ENCODE data around the gene ANKRD13C.
A peak's percentile ranks its signal among the peaks of the same experiment; 100 is the strongest.
"Not testable (repeated sequence)": the region's sequence is repeated elsewhere in the genome, so short reads cannot be mapped to it uniquely, and the experiment has no call there.

ANKRD13C gene

GRCh38 chr1:70354332-70355110 lies at the start of gene ANKRD13C:
Gene ANKRD13C (minus strand): TSS chr1:70354722. CDS start chr1:70354408, 314 bp downstream.
- DNase-seq: peak; percentile 86 to 99 (median 92)

GRCh38 chr1:70403759-70404158 lies 49.2 kb upstream of the ANKRD13C start:
- DNase-seq: no peak

GRCh38 chr1:70401974-70402373 lies 47.5 kb upstream of the ANKRD13C start:
- DNase-seq: no peak

- no peak for DNase-seq
Measured at GRCh38 chr1:70400335-70400734, 45.8 kb upstream of the ANKRD13C start.

- no peak for DNase-seq
Measured at GRCh38 chr1:70397013-70397412, 42.5 kb upstream of the ANKRD13C start.

GRCh38 chr1:70396607-70397006 lies 42.1 kb upstream of the ANKRD13C start:
- DNase-seq: no peak

- no peak for DNase-seq
Measured at GRCh38 chr1:70392626-70393025, 38.1 kb upstream of the ANKRD13C start.

GRCh38 chr1:70387507-70387906 lies 33.0 kb upstream of the ANKRD13C start:
- DNase-seq: no peak

GRCh38 chr1:70386121-70386520 lies 31.6 kb upstream of the ANKRD13C start:
- DNase-seq: no peak

- DNase-seq: no peak
Measured at GRCh38 chr1:70385477-70385876, 31.0 kb upstream of the ANKRD13C start.

GRCh38 chr1:70384542-70384941 lies 30.0 kb upstream of the ANKRD13C start:
- DNase-seq: no peak

GRCh38 chr1:70383483-70383882 lies 29.0 kb upstream of the ANKRD13C start:
- no peak for DNase-seq

- DNase-seq: no peak
Measured at GRCh38 chr1:70382682-70383081, 28.2 kb upstream of the ANKRD13C start.

- no peak for DNase-seq
Measured at GRCh38 chr1:70376196-70376595, 21.7 kb upstream of the ANKRD13C start.

GRCh38 chr1:70373580-70373979 lies 19.1 kb upstream of the ANKRD13C start:
- DNase-seq: not testable (repeated sequence)

- DNase-seq: no peak
Measured at GRCh38 chr1:70372426-70372825, 17.9 kb upstream of the ANKRD13C start.

GRCh38 chr1:70371586-70371985 lies 17.1 kb upstream of the ANKRD13C start:
- DNase-seq: not testable (repeated sequence)

GRCh38 chr1:70367397-70367796 lies 12.9 kb upstream of the ANKRD13C start:
- not testable (repeated sequence) for DNase-seq

GRCh38 chr1:70366997-70367396 lies 12.5 kb upstream of the ANKRD13C start:
- not testable (repeated sequence) for DNase-seq

- not testable (repeated sequence) for DNase-seq
Measured at GRCh38 chr1:70366425-70366952, 12.0 kb upstream of the ANKRD13C start.

GRCh38 chr1:70364439-70364838 lies 9.9 kb upstream of the ANKRD13C start:
- DNase-seq: no peak

- DNase-seq: no peak
Measured at GRCh38 chr1:70361727-70362398, 7.3 kb upstream of the ANKRD13C start.

GRCh38 chr1:70360321-70360720 lies 5.8 kb upstream of the ANKRD13C start:
- no peak for DNase-seq

- no peak for DNase-seq
Measured at GRCh38 chr1:70358921-70359564, 4.5 kb upstream of the ANKRD13C start.
